Stimulated activated effector memory CD8-positive, alpha-beta T cell treated with anti-CD3 and anti-CD28 coated beads, Interleukin-12 subunit alpha, Interleukin-12 subunit beta, amount 100 ng/mL, for 72 hours (primary cell): ENCODE results near the gene DES.
"Not testable (repeated sequence)": the region's sequence is repeated elsewhere in the genome, so short reads cannot be mapped to it uniquely, and the experiment has no call there.

Experiments used
- ATAC-seq: fragments of 150-1000 bp; cut with Tn5 transposase; 2 replicates; pipeline ENCODE4 v1.10.0; 2021
- DNase-seq, 2 donors: peaks; one replicate each; pipeline ENCODE4 v3.0.0; 2021 to 2022; ENCODE audit warnings: low spot score in 2 of 2
- H3K27ac Mint-ChIP-seq: one replicate; pipeline ENCODE4 v1.8.0; 2022; ENCODE audit warnings: mild to moderate bottlenecking, mixed read lengths
- H3K36me3 Mint-ChIP-seq: one replicate; pipeline ENCODE4 v1.8.0; 2022; ENCODE audit warnings: mild to moderate bottlenecking, mixed read lengths
- H3K4me1 Mint-ChIP-seq: one replicate; pipeline ENCODE4 v1.8.0; 2022; ENCODE audit warnings: mixed read lengths
- H3K4me3 Mint-ChIP-seq: one replicate; pipeline ENCODE4 v1.8.0; 2022; ENCODE audit warnings: mild to moderate bottlenecking, mixed read lengths
- H3K9me3 Mint-ChIP-seq: one replicate; pipeline ENCODE4 v1.8.0; 2022; ENCODE audit warnings: mixed read lengths

The DES gene

DNA sequence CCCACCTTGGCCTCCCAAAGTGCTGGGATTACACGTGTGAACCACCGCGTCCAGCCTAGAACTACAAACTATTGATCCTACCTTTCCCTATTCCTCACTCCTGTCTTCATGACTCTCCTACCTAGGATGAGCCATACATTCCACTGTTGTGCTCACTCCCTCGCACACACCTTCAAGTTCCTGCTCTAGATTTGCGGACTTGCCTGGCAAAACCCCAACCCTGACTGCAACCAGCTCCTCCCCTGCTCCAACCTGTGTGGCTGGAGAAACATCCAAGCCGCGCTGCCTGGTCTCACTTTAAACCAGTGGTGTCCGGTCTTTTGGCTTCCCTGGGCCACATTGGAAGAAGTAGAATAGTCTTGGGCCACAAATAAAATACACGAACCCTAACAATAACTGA is 25.4 kb upstream of the DES start:
- DNase-seq, result no peak
- no peaks in the 10 kb centered on the region for H3K36me3 Mint-ChIP-seq
- no peak overlapping the region for H3K27ac Mint-ChIP-seq
- peaks cover 8% of the 10 kb centered on the region for H3K4me1 Mint-ChIP-seq
- no peaks in the 10 kb centered on the region for H3K9me3 Mint-ChIP-seq
- H3K4me3 Mint-ChIP-seq, result no peak overlapping the region
- no peak for ATAC-seq

DNA sequence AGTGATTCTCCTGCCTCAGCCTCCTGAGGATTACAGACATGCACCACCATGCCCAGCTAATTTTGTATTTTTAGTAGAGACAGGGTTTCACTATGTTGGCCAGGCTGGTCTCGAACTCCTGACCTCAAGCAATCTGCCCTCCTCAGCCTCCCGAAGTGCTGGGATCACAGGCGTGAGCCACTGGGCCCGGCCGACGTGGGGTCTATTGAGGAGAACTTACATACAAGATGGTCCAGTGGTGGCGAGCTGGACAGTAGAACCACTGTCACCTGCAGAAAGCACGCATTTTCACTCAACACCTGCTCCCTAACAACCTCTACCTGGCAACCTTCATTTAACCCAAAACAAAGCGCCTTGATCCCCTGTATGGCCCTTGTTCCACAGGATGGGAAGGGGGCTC is 23.1 kb upstream of the DES start:
- not testable (repeated sequence) for DNase-seq, H3K27ac Mint-ChIP-seq, ATAC-seq, H3K4me3 Mint-ChIP-seq, H3K4me1 Mint-ChIP-seq, H3K9me3 Mint-ChIP-seq, H3K36me3 Mint-ChIP-seq

DNA sequence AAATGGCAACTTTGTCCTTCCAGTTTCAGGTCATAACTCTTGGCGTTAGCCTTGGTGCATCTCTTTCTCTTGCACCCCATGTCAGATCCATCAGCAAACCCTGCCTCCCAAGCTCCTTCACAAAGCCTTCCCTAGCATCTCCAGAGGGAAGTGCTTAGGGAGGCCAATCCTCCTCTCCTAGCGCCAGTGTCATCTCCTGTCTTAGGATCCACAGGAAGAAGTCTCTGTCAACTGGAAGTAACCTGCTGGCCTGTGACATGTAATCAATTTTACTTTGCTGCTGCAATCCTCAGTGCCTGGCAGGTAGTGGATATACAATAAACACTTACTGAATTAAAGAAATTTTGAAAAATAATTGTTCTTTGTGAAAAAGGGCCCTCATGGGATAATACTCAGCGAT is 22.6 kb upstream of the DES start:
- ATAC-seq (no peak), DNase-seq (no peak)
- Mint-ChIP-seq H3K4me1 (peaks cover 8% of the 10 kb centered on the region), H3K9me3 (no peaks in the 10 kb centered on the region), H3K36me3 (no peaks in the 10 kb centered on the region), H3K4me3 (no peak overlapping the region), H3K27ac (no peak overlapping the region)

DNA sequence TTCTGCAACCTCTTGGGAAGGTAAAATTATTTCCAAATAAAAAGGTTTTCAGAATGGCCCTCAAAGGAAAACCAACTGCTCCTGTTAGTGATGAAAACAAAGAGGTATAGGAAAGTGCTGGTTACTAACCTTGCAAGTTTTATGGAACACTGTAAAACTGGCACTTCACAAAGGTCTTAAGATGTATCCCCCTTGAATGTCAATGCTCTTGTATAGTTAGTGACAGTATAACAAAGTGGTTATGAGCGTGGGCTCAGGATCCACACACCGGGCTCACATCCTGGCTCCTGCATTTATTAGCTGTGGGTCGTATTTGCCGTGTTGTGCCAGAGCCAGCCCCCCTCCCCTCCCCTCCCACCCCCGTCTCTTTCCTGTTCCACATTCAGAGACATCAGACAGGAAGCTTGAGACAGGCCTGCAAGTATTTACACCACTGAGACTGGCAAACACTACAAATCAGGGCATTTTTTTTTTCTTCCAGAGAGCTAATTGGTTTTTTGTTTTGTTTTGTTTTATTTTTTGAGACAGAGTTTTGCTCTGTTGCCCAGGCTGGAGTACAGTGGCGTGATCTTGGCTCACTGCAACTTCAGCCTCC is 21.2 kb upstream of the DES start:
- ATAC-seq (no peak), DNase-seq (no peak)
- H3K9me3 Mint-ChIP-seq, result no peaks in the 10 kb centered on the region
- peak overlapping the region; percentile 85 for H3K27ac Mint-ChIP-seq
- no peaks in the 10 kb centered on the region for H3K36me3 Mint-ChIP-seq
- H3K4me3 Mint-ChIP-seq, result no peak overlapping the region
- H3K4me1 Mint-ChIP-seq, result peaks cover 8% of the 10 kb centered on the region

DNA sequence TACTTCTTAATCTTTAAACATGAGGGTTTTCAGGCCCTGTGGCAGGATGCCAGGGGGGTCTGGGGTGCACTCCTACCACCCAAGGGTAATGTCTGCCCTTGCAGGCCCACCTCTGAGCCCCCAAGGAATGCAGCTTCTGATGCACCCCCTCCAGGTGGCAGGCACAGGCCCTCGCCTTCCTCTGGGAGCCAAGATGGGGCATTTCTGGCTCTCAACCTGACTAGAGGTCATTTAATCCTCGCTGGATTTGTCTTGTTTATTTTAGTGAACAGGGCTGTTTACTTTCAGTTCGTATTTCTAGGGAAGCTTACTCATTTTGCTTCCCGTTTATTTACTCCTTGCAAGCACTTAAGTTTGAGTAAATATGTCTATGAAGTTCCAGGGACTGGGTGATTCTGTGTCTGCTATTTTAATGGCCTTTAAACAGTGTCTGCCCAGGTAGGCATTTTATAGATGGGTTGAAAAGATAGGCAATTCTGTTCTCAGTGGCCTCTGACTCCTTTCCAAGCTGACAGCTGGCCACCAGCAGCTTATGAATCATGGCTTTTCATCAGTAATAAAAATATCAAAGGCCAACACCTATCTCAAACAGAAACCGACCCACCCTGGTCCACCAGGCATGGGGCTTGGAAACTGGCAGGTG is 19.3 kb upstream of the DES start:
- no peak for ATAC-seq
- no peaks in the 10 kb centered on the region for H3K36me3 Mint-ChIP-seq
- no peak overlapping the region for H3K4me3 Mint-ChIP-seq
- H3K27ac Mint-ChIP-seq, result no peak overlapping the region
- no peaks in the 10 kb centered on the region for H3K9me3 Mint-ChIP-seq
- peaks cover 8% of the 10 kb centered on the region for H3K4me1 Mint-ChIP-seq
- DNase-seq, result no peak

DNA sequence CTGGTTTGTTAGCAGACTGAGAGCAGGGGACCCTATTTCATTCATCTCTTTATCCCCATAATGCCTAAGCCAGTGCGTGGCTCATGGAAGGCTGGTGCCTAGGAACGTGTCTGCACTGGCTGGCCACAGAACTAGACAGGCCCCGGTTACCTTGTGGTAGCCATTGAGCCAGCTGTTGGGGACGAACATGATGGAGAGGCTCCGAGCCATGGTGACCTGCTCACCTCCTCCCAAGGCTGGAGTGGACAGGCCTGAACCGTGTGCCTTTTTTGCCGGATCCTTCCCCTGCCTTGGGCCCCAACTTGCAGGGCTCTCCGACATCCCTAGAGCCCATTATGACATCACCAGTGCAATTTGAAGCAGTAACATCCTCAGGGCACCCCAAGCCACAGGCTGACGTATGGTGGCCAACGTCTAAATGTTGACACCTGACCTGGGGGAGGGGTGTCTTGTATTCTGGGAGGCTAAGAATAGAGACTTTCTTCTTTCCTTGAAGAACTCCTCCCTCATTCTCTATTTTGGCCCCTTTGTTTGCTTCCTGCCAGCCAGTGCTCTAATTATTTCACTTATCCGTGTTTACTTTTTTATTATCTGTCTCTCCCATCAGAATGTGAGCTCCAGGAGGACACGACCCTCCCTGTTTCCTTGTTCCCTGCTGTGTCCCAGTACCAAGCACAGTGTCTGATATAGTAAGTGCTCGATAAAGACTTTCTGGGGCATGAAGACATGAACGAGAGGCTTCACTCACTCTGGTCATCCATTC is 18.3 kb upstream of the DES start:
- DNase-seq (no peak), ATAC-seq (no peak)
- no peak overlapping the region for H3K27ac Mint-ChIP-seq
- no peaks in the 10 kb centered on the region for H3K36me3 Mint-ChIP-seq
- H3K4me3 Mint-ChIP-seq, result no peak overlapping the region
- no peaks in the 10 kb centered on the region for H3K9me3 Mint-ChIP-seq
- peaks cover 8% of the 10 kb centered on the region for H3K4me1 Mint-ChIP-seq

DNA sequence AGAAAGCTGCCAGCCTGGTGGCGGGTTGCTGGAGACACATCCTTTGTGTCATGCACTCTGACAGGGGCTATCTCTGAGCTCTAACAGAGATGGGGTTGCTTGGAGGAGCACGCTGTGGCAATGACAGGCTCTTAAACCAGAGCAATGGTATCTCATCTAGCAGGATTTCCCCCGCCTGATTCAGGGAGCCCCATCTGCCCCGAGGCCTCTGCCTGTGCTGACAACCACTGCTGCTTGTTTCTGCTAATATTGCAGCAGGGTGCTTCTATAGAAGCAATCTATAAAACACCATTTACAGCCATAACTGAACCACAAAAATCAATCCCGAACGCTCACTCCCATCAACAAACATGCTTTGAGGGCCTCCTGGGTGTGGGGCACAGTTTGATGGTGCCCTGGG is 17.6 kb upstream of the DES start:
- Mint-ChIP-seq H3K4me3 (no peak overlapping the region), H3K36me3 (no peaks in the 10 kb centered on the region), H3K9me3 (no peaks in the 10 kb centered on the region), H3K27ac (no peak overlapping the region), H3K4me1 (peaks cover 8% of the 10 kb centered on the region)
- ATAC-seq, result no peak
- DNase-seq, result no peak

DNA sequence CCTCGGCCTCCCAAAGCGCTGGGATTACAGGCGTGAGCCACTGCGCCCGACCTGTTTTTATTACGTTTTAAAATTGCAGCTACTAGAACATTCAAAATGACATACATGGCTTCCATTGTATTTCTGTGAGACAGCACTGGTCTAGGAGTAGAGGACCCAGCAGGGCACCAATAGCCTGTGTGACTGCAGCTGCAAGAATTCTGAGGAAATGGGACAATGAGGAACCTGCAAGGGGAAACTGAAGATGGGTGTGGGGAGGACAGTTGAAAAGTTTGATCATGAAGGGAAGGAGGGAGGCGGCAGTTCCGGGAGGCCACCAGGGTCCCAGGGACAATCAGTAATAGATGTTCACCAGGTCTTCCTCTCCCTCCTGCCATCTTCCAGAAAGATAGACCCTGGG is 16.6 kb upstream of the DES start:
- H3K4me3 Mint-ChIP-seq, result no peak overlapping the region
- ATAC-seq, result no peak
- H3K9me3 Mint-ChIP-seq, result no peaks in the 10 kb centered on the region
- no peak for DNase-seq
- no peak overlapping the region for H3K27ac Mint-ChIP-seq
- peaks cover 8% of the 10 kb centered on the region for H3K4me1 Mint-ChIP-seq
- H3K36me3 Mint-ChIP-seq, result no peaks in the 10 kb centered on the region

DNA sequence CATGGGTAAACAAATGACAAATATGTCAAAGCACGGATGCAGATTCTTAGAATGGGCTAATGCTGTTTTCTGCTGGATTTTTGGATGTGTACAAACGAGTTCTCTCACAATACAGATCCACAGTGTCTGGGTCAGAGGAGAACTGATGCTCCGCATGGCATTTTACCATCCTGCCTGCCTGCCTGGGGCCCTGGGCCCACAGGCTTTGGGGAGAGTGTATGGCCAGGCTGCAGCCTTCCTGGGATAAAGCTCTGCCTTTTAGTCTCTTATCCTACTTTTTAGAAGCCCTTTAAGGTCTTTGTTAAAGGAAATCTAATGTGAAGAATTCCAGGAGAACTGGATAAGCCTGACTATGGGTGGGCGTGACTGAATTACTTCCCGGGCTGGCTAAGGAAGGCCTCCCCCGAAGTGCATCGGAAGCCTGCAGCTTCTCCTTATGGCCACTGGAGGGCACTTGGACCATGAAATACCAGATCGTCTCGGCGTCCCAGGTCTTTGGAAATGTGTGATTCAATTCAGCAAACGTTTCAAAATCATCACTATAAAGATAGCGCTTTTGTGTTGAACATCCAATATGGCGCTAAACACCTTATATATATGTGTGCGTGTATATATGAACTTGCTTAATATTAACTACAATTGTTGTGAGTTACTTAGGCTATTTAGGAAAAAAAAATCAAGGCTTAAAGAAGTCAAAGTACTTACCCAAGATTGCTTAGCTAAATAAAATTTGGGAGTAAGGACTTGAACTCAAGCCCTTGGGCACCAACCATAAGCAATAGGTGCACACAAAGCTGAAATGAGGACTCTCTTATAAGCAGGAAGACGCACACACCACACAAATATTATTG is 15.3 kb upstream of the DES start:
- Mint-ChIP-seq H3K9me3 (no peaks in the 10 kb centered on the region), H3K36me3 (no peaks in the 10 kb centered on the region), H3K4me3 (no peak overlapping the region), H3K4me1 (no peaks in the 10 kb centered on the region), H3K27ac (no peak overlapping the region)
- peak; percentile 37 to 71 for DNase-seq
- ATAC-seq, result peak; percentile 76

DNA sequence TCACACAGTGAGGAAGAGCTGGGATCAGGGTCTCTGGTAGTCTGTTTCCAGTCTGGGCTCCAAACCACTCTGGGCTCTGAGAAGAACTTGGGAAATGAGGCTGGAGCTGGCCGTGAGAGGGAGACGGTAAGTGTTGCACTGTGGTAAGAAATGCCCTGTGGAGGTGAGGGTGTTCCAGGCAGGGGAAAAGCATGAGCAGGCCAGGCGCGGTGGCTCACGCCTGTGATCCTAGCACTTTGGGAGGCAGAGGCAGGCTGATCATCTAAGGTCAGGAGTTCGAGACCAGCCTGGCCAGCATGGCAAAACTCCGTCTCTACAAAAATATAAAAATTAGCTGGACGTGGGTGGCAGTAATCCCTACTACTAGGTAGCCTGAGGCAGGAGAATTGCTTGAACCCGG is 14.3 kb upstream of the DES start:
- no peaks in the 10 kb centered on the region for H3K36me3 Mint-ChIP-seq

DNA sequence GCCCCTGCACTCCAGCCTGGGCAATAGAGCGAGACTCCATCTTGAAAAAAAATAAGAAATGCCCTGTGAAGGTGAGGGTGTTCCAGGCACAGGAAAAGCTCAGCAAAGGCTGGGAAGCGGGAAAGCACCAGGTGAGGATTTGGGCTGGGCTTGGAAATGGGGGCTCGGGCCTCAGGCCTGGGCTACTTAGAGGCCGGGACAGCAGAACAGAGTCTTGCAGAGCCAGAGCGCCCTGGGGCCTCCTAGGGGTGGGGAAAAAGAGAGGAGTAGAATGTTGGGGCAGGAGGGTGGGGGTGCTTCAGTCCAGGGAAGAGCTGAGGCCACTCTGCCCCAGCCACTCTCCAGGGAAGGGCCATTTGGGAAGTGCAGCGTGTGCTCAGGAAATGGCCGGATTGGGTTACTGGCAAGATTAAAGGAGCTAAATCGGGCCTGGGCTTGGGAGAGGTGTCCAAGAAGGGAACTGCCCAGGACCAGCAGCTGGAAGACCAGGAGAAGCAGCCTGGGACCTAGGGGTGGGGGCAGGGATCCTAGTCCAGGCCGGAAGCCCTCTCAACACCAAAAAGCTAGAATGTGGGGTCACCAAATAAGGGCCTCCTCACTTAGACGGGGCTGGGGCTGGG is 13.8 kb upstream of the DES start:
- Mint-ChIP-seq H3K27ac (no peak overlapping the region), H3K36me3 (no peaks in the 10 kb centered on the region), H3K4me1 (no peaks in the 10 kb centered on the region), H3K9me3 (no peaks in the 10 kb centered on the region), H3K4me3 (no peak overlapping the region)
- ATAC-seq (no peak), DNase-seq (no peak)

More for the DNA sequence above, 14.3 kb upstream of the DES start:
- no peaks in the 10 kb centered on the region for H3K9me3 Mint-ChIP-seq
- H3K4me3 Mint-ChIP-seq, result no peak overlapping the region
- no peaks in the 10 kb centered on the region for H3K4me1 Mint-ChIP-seq
- ATAC-seq (no peak), DNase-seq (no peak)
- H3K27ac Mint-ChIP-seq, result no peak overlapping the region

DNA sequence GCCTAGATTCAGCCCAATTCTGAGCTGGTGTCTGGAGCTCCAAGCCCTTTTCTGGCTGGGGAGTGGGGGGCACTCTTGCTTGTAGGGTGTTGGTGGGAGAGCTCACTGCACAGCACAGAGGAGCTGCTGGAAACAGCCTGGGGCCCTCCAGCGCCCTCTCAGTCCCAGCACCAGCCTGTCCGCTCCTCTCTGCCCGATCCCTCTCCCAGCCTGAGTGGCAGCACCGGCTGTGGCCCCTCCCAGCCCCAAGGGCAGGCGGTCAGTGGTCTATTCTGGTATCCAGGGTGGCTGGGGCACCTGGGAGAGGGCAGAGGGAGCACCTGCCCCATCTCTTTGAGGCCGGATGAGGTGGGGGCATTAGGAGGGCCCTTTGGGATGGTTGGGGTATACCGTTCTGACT is 13.2 kb upstream of the DES start:
- DNase-seq (no peak), ATAC-seq (no peak)
- Mint-ChIP-seq H3K27ac (no peak overlapping the region), H3K9me3 (no peaks in the 10 kb centered on the region), H3K4me1 (no peaks in the 10 kb centered on the region), H3K4me3 (no peak overlapping the region), H3K36me3 (no peaks in the 10 kb centered on the region)

DNA sequence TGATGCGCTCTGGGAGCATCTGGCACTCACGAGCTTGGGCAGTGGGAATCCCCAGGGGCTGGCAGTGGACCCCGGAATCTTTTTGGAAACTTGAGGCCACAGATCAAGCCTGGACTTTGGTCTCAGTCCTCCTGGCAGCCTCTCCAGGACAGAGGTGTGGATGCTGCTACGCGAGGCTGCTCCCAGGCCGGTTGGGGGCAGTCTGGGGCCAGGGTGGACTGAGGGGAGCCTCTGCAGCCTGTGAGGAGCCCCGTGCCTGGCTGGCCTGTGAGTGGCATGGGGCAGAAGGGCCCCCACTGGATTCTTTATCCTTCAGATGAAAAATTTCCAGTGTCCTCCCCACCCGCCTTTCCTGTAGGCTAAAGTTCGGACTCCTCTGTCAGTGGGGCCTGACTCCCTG is 12.7 kb upstream of the DES start:
- Mint-ChIP-seq H3K9me3 (no peaks in the 10 kb centered on the region), H3K27ac (no peak overlapping the region), H3K4me3 (no peak overlapping the region), H3K4me1 (no peaks in the 10 kb centered on the region), H3K36me3 (no peaks in the 10 kb centered on the region)
- DNase-seq, result no peak
- no peak for ATAC-seq

DNA sequence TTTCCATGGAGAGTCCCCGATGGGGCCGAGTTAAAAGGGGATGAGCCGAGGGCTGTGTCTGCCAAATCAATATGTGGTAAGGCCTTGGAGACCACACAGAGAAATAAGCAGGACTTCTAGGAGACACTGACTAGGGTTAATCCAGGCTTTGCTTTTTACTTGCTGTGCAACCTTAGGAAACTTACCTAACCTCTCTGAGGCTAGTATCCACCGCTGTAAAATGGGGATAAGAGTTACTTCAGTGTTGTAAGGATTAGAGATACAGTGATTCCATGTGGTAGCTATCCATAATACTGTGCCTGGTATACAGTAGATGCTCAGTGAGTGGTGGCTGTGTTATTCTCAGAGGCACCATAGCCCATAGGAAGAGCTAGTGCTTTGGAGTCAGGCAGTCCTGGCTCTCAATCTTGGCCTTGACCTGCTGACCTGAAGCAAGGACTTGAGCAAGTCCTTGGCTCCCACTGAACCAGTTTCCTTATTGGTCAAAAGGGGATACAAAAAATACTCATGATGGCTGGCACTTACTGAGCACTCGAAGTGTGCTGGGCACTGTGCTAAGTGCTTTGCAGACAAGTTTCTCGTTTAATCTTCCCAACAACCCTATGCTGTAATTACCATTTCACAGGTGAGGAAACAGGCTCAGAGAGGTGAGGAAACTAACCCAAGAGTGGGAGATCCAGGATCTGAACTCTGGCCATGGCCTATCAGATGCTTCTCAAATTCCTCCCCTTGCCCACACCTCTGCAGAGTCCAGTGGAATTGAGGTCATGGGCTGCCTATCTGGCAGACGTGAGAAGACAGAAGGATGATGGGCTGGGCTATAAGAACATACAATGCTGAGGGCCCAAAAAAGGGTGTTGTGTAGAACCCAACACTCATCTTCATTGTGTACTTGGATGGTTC is 12.0 kb upstream of the DES start:
- H3K9me3 Mint-ChIP-seq, result no peaks in the 10 kb centered on the region
- H3K4me1 Mint-ChIP-seq, result no peaks in the 10 kb centered on the region
- no peak overlapping the region for H3K27ac Mint-ChIP-seq
- DNase-seq (no peak), ATAC-seq (no peak)
- no peaks in the 10 kb centered on the region for H3K36me3 Mint-ChIP-seq
- H3K4me3 Mint-ChIP-seq, result no peak overlapping the region
